HG03095 (cell line): ENCODE measurements around the gene CHRNE.
"Not testable (repeated sequence)": the region's sequence is repeated elsewhere in the genome, so short reads cannot be mapped to it uniquely, and the experiment has no call there.

Source experiments
- ATAC-seq: cut with Tn5 transposase; IDR thresholded peaks from one replicate; pipeline ENCODE4 v1.9.1; 2021; ENCODE audit warnings: moderate library complexity; ENCODE audit not compliant: unreplicated experiment

The CHRNE gene

GRCh38 chr17:4939796-4940554 is 37.1 kb upstream of the CHRNE start, which contains the start of the genes RNF167 and SLC25A11:
TSS of gene RNF167 (plus strand) at chr17:4940268. CDS start at chr17:4940910, 642 bp downstream.
TSS of gene SLC25A11 (minus strand) at chr17:4940046. CDS start at chr17:4939910, 136 bp downstream.
- ATAC-seq, result peak; percentile 67

GRCh38 chr17:4939546-4939795 is 36.6 kb upstream of the CHRNE start:
- ATAC-seq, result no peak

- no peak for ATAC-seq
Observed at GRCh38 chr17:4938688-4939545, 36.0 kb upstream of the CHRNE start.

GRCh38 chr17:4938069-4938491 is 35.2 kb upstream of the CHRNE start:
- ATAC-seq, result no peak

GRCh38 chr17:4937553-4937952 is 34.7 kb upstream of the CHRNE start:
- no peak for ATAC-seq

- no peak for ATAC-seq
Observed at GRCh38 chr17:4936436-4936835, 33.5 kb upstream of the CHRNE start.

GRCh38 chr17:4935650-4936049 is 32.8 kb upstream of the CHRNE start:
- no peak for ATAC-seq

- ATAC-seq, result no peak
Observed at GRCh38 chr17:4934173-4934979, 31.5 kb upstream of the CHRNE start.

- no peak for ATAC-seq
Observed at GRCh38 chr17:4933646-4934045, 30.7 kb upstream of the CHRNE start.

GRCh38 chr17:4932756-4933155 is 29.9 kb upstream of the CHRNE start:
- ATAC-seq, result no peak

GRCh38 chr17:4931963-4932362 is 29.1 kb upstream of the CHRNE start, which contains the start of gene GP1BA:
TSS of gene GP1BA (plus strand) at chr17:4932277. CDS start at chr17:4932605, 328 bp downstream.
- ATAC-seq, result no peak

GRCh38 chr17:4928881-4929280 is 26.0 kb upstream of the CHRNE start:
- no peak for ATAC-seq

- not testable (repeated sequence) for ATAC-seq
Observed at GRCh38 chr17:4926577-4927335, 23.9 kb upstream of the CHRNE start.

GRCh38 chr17:4921320-4921719 is 18.4 kb upstream of the CHRNE start:
- no peak for ATAC-seq

GRCh38 chr17:4920351-4921048 is 17.6 kb upstream of the CHRNE start:
- ATAC-seq, result no peak

- ATAC-seq, result no peak
Observed at GRCh38 chr17:4919511-4920047, 16.7 kb upstream of the CHRNE start.

GRCh38 chr17:4914551-4914950 is 11.7 kb upstream of the CHRNE start:
- not testable (repeated sequence) for ATAC-seq

- no peak for ATAC-seq
Observed at GRCh38 chr17:4913994-4914393, 11.1 kb upstream of the CHRNE start.

- no peak for ATAC-seq
Observed at GRCh38 chr17:4908711-4909496, 6.0 kb upstream of the CHRNE start.
